Lower leg skin (tissue), 3 donors: Measurements from ENCODE around the gene CDKAL1.

Experiments
- CTCF ChIP-seq, 3 donors: fragments of 450-650 bp; IDR thresholded peaks; one replicate each; pipeline ENCODE4 v1.5.1; 2016; ENCODE audit warnings: antibody characterized with exemption in 3 of 3, mild to moderate bottlenecking in 3 of 3, moderate library complexity in 2 of 3
- POLR2A ChIP-seq, 2 donors: fragments of 450-650 bp; IDR thresholded peaks; one replicate each; pipeline ENCODE4 v1.6.1; 2016 to 2017; ENCODE audit warnings: antibody characterized with exemption in 2 of 2, mild to moderate bottlenecking in 1 of 2, moderate library complexity in 1 of 2

GRCh38 chr6:21241231-21242130 is 707.2 kb downstream of the CDKAL1 start:
- TF ChIP-seq CTCF (IDR thresholded peaks at IDR 0.05) (no peak), POLR2A (IDR thresholded peaks at IDR 0.05) (no peak)
